Fibroblast of lung (primary cell): ENCODE data around the gene DNAI1.
"Not testable (repeated sequence)": the region's sequence is repeated elsewhere in the genome, so short reads cannot be mapped to it uniquely, and the experiment has no call there.

ENCODE experiments used
- EZH2 ChIP-seq: IDR thresholded peaks from 2 replicates; pipeline ENCODE4 v1.5.1; 2012; ENCODE audit warnings: low read length, control low read depth, mild to moderate bottlenecking; ENCODE audit errors: missing control alignments
- TF ChIP-seq, protein P1 (sequence below), 2 donors: IDR thresholded peaks in 1 of 2; conservative IDR thresholded peaks in 1 of 2; 1 replicate in 1 of 2; 2 replicates in 1 of 2; pipeline ENCODE4 v1.5.1; 2011 to 2012; ENCODE audit warnings: low read length in 2 of 2, control low read depth in 1 of 2, inconsistent platforms in 1 of 2, low read depth in 1 of 2, mild to moderate bottlenecking in 1 of 2

GRCh38 chr9:34437926-34438307 lies 20.7 kb upstream of the DNAI1 start:
- TF ChIP-seq, protein P1, sequence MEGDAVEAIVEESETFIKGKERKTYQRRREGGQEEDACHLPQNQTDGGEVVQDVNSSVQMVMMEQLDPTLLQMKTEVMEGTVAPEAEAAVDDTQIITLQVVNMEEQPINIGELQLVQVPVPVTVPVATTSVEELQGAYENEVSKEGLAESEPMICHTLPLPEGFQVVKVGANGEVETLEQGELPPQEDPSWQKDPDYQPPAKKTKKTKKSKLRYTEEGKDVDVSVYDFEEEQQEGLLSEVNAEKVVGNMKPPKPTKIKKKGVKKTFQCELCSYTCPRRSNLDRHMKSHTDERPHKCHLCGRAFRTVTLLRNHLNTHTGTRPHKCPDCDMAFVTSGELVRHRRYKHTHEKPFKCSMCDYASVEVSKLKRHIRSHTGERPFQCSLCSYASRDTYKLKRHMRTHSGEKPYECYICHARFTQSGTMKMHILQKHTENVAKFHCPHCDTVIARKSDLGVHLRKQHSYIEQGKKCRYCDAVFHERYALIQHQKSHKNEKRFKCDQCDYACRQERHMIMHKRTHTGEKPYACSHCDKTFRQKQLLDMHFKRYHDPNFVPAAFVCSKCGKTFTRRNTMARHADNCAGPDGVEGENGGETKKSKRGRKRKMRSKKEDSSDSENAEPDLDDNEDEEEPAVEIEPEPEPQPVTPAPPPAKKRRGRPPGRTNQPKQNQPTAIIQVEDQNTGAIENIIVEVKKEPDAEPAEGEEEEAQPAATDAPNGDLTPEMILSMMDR (conservative IDR thresholded peaks at IDR 0.05 in 1 of 2, IDR thresholded peaks at IDR 0.05 in 1 of 2; ENCODE audit: low read depth in 1 of 2, low read length in 2 of 2): not testable (repeated sequence)
- not testable (repeated sequence) for TF ChIP-seq EZH2
